CD4-positive, alpha-beta T cell treated with Interleukin-4 for 4 hours (primary cell): ENCODE measurements around the gene TRMT112.

Experiments
- DNase-seq: peaks from one replicate; pipeline ENCODE4 v3.0.0-alpha.2; 2020

TRMT112 gene

DNA sequence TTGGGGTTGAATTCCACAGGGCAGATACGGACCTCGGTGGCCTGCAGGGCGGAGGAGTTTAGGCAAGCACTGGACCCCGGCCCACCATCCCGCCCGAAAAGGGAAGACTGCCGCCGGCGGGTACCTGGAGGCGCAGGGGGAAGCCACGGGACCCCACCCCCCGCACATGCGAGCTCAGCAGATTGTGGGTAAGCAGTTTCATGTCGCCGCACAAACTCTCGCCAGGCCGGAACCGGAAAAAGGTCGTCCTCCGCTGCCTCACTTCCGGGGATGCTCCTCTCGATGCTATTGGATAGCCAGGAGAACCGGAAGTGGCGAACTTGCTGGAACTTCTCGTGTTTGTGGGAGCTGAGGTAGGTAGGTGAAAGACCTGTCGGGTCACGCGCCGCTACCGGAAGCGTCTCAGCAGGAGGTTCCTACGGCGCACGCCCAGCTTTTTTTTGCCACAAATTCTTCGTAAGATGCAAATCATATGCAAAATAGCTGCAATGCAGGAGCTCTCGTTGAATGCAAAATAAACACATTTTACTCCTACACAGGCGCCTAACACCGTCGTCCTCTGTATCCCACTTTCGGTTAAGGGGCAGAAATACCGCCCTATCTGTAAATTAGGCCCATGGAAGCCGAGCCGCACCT, at the start of gene TRMT112:
TSS of gene TRMT112 (minus strand) at position 235 of the 636 bp plus-strand sequence. CDS start at position 202, 33 bp downstream.
- DNase-seq = peak; percentile 99

DNA sequence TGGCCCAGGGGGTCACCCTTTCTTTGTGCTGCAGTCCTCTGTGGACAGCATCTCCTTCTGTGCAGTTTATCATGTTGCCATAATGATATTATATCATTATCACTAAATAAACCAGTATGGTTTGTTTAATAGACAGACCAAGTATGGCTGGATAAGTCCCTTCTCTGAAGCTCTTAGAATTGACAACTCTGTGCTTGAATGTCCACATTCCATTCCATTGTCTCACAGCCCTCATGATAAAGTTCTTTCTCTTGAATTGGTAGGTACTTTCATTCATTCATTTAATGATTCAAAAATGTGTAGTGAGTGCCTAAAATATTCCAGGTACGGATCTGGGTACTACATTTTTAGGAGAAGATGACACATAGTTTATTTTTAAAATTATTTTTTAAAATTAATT, 49.4 kb upstream of the TRMT112 start:
- no peak for DNase-seq

DNA sequence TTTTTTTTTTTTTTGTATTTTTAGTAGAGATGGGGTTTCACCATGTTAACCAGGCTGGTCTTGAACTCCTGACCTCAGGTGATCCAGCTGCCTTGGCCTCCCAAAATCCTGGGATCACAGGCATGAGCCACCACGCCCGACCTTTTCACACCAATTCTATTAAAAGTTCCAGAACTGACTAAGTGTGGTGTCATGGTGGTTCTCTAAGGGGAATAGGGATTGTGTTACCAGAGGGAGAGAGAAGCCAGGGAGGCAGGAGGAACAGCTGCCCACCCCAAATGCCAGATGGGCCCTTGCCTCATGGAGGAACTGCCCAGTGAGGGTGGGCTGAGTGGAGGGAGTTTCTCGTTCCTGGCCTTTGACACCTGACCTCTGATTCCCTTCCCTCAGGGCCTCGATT, 47.6 kb upstream of the TRMT112 start:
- DNase-seq = no peak

GRCh38 chr11:64364435-64364834, 47.1 kb upstream of the TRMT112 start:
- no peak for DNase-seq

DNA sequence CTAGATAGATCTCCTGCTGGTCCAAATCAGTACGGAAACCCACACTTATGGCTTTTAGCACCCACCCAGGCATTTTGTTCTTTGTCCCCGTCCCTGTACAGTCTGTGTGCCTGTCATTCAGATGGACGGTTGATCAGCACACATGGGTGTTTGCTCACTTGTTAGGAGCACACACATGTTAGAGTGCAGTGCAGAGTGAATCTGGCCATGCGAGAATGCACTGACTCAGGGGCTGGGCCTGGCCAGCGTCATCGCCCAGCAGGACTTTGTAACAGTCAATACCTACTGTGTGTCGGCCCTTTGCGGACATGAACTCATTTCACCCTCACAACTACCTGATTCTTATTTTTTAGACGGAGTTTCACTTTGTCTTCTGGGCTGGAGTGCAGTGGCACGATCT, 45.0 kb upstream of the TRMT112 start:
- DNase-seq = no peak

- DNase-seq = no peak
Measured at GRCh38 chr11:64361659-64362058, 44.3 kb upstream of the TRMT112 start.

DNA sequence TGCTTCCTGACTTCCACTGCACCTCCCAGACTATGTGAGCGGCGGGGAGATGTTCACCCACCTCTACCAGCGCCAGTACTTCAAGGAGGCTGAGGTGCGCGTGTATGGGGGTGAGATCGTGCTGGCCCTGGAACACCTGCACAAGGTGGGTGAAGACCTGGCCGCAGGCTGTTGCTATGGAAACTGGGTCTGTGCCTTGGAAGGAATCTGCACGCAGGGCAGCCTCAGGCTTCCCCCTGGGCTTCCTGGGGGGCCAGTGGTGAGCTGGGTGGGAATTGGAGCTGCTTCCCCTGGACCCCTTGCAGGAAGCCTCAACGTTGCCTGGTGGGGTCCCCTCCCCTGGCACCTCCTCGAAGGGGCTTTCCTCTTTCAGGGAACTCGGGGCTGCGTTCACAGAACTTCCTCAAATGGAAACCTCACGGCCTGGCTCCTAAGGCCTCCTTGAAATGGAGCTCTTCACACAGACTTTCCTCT, 43.1 kb upstream of the TRMT112 start:
- no peak for DNase-seq

DNA sequence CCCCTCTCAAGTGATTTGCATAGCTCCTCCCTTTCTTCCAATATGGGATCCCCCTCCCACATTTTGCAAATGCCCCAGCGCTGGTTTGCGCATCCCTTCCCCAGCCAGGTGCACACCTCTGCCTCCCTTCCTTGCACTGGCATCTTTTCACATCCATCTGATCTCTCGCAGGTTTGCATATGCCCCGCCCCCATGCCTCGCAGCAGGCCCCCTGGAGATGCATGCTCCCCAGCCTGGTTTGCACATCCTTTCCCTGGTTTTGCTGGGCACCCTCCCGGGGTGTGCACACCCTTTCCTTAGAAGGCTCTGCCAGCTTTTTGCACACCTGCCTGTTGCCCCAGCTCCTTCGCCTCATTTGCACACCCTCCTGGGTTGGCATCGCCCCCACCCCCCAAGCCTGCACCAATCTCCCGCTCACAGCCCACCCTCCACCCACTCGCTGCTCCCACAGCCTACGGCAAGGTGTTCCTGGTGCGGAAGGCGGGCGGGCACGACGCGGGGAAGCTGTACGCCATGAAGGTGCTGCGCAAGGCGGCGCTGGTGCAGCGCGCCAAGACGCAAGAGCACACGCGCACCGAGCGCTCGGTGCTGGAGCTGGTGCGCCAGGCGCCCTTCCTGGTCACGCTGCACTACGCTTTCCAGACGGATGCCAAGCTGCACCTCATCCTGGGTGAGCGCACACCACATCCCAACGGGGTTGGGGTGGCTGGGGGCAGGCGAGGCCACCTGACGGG, 42.5 kb upstream of the TRMT112 start:
- no peak for DNase-seq

GRCh38 chr11:64358907-64359711, 41.8 kb upstream of the TRMT112 start, which contains the start of gene RPS6KA4:
TSS of gene RPS6KA4 (plus strand) at chr11:64359162. CDS start at chr11:64359236, 74 bp downstream.
- DNase-seq = peak; percentile 20

- no peak for DNase-seq
Measured at GRCh38 chr11:64358536-64358906, 41.2 kb upstream of the TRMT112 start.

GRCh38 chr11:64357904-64358535, 40.7 kb upstream of the TRMT112 start:
- peak; percentile 34 for DNase-seq

DNA sequence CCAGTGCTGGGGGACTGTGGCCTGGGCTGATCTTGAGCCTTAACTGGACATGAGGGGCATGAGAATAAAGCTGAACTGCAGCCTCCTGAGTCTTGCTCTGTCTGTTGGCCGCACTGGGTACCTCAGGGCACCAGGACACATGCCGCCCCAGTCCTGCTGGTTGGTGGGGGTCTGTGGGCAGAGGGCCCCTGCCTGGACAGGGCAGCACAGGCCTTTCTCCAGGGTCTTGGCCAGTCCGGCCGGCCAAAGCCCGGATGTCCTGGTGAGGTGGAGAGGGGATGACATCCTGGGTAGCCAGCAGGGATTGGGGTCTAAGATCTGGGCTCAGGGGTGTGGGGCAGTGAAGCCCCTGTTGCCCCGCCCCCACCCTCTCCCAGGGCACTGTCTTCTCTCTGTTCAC, 40.1 kb upstream of the TRMT112 start:
- DNase-seq = no peak

DNA sequence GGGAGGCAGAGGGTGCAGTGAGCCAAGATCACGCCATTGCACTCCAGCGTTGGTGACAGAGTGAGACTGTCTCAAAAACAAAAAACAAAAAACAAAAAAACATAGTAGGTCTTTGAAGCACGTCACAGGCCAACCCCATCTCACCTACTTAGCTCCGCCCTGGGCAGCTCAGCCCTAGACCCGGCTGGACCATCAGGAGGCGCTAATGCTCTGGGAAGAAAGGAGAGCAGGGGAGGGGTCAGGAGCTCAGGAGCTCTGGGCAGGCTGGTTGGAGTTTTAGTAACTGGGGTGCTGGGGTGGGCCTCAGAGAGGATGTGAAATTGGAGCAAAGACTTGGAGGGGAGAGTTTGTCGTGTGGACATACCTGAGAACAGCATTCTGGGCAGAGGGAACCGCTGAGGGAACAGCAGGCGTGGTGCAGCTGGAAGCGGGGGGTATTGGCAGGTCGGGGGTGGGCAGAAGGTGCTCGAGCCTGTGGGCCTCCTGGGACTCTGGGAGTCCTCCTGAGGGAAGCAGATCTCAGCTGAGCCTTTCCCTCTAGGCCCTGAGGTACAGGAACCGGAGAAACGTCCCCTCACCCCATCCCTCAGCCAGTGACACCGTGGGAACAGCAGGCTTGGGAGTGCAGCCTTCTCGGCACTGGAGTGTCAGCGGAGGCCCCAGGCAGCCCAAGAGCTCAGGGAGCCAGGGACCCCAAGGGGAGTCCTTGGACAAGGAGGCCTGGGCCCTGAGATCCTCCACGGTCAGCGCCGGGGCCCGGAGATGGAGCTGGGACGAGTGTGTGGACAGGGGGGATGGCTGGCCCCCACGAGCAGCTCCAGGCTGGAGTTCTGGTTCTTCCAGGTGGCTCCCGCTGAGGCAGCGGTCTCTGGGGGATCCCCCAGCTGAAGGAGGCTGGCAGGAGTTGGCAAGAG, 39.4 kb upstream of the TRMT112 start:
- DNase-seq = no peak

- no peak for DNase-seq
Measured at GRCh38 chr11:64355078-64355940, 38.0 kb upstream of the TRMT112 start.

GRCh38 chr11:64353715-64354506, 36.6 kb upstream of the TRMT112 start:
- DNase-seq = no peak

- no peak for DNase-seq
Measured at GRCh38 chr11:64352995-64353714, 35.8 kb upstream of the TRMT112 start.

- no peak for DNase-seq
Measured at GRCh38 chr11:64352099-64352994, 35.0 kb upstream of the TRMT112 start.

GRCh38 chr11:64351136-64351631, 33.8 kb upstream of the TRMT112 start:
- DNase-seq = no peak
